Measurements from ENCODE around the gene ELK4. TPM values are rescaled to one million over a fixed set of nuclear protein-coding genes. Genes with fewer than 3 reads are reported as not detected.

ELK4 gene
- total and polyA plus RNA-seq, 2 of the 13 experiments (the other 11 are each of a cell fraction or from before 2014, with no cell fraction given), result 8.3 to 13.1 TPM

GRCh38 chr1:205660361-205660760, 28.6 kb upstream of the ELK4 start:
- Histone ChIP-seq H3K36me3 (replicated peaks in 1 of 2; ENCODE audit: control insufficient read depth in 1 of 2, insufficient read depth in 2 of 2, low read length in 2 of 2) (peaks cover 0 to 1% of the 10 kb centered on the region in 2 experiments; a peak in 1 of 5 replicates), H3K9me3 (ENCODE audit: low read length) (no peaks in the 10 kb centered on the region), H3K79me2 (ENCODE audit: insufficient read depth, low read length) (no peaks in the 10 kb centered on the region), H3K4me3 (replicated peaks in 1 of 3; ENCODE audit: insufficient read depth in 1 of 3, low read depth in 2 of 3, low read length in 3 of 3) (no peak overlapping the region), H3K4me2 (ENCODE audit: low read depth, low read length) (no peak overlapping the region), H2AFZ (ENCODE audit: low read length) (no peak overlapping the region), H3K9ac (ENCODE audit: insufficient read depth, low read depth, low read length) (no peak overlapping the region), H3K4me1 (ENCODE audit: insufficient read depth, low read length) (peaks cover 19% of the 10 kb centered on the region), H3K27ac (ENCODE audit: extremely low read length, insufficient read depth, low read length) (no peak overlapping the region), H4K20me1 (ENCODE audit: insufficient read depth, low read length) (no peaks in the 10 kb centered on the region), H3K27me3 (ENCODE audit: control insufficient read depth in 1 of 2, insufficient read depth in 2 of 2, low read length in 2 of 2) (no peaks in the 10 kb centered on the region)
- intact Hi-C loops (cut with micrococcal nuclease; ENCODE audit: unreplicated experiment), result no loop called here
- 87% methylated on average over 6 of the region's 8 CpGs for WGBS (ENCODE audit: low lambda C conversion rate)
- ATAC-seq (no peak), DNase-seq (ENCODE audit: low spot score) (no peak), FAIRE-seq (no peak)
- CTCF ChIA-PET (ENCODE audit: low intra/inter-chr PET ratio, low total read pairs), result interaction anchor here (4.9 kb wide), 1 partner anchor 51 kb away, joined by 83 read pairs; no protein-coding TSS in a partner anchor
- no TSS peak for BruUV-seq (replicated peaks)
- TF ChIP-seq CAMTA2 (CRISPR knock-in tag; IDR thresholded peaks at IDR 0.05; ENCODE audit: borderline replicate concordance) (no peak), ZFP91 (CRISPR knock-in tag; IDR thresholded peaks at IDR 0.05; ENCODE audit: borderline replicate concordance) (no peak), THRA (CRISPR knock-in tag; IDR thresholded peaks at IDR 0.05; ENCODE audit: borderline replicate concordance) (no peak), HOXD1 (CRISPR knock-in tag; IDR thresholded peaks at IDR 0.05) (no peak), MAFG (CRISPR knock-in tag; IDR thresholded peaks at IDR 0.05) (no peak), FOXC1 (CRISPR knock-in tag; IDR thresholded peaks at IDR 0.05; ENCODE audit: borderline replicate concordance) (no peak), ZNF780A (CRISPR knock-in tag; IDR thresholded peaks at IDR 0.05) (no peak), FOXP4 (CRISPR knock-in tag; IDR thresholded peaks at IDR 0.05) (no peak), PRPF4 (IDR thresholded peaks at IDR 0.05; ENCODE audit: low read depth, low read length, poor library complexity, severe bottlenecking) (no peak), GATA4 (IDR thresholded peaks at IDR 0.05; ENCODE audit: borderline replicate concordance, low read depth) (no peak), KDM5B (CRISPR knock-in tag; IDR thresholded peaks at IDR 0.05; ENCODE audit: borderline replicate concordance) (no peak), ZNF275 (CRISPR knock-in tag; IDR thresholded peaks at IDR 0.05; ENCODE audit: borderline replicate concordance) (no peak), TRIM24 (CRISPR knock-in tag; IDR thresholded peaks at IDR 0.05) (no peak)
- in situ Hi-C loops (cut with HindIII; ENCODE audit: extremely low pct_ligation_motif_present, low pct_unique_long_range_greater_than_20kb), result no loop called here
- POLR2A ChIA-PET, result interaction anchor here (2.2 kb wide), 1 partner anchor 51 kb away, joined by 11 read pairs; no protein-coding TSS in a partner anchor
